Activated CD4-positive, alpha-beta memory T cell treated with anti-CD3 and anti-CD28 coated beads for 36 hours (primary cell): ENCODE measurements around the gene PACRG. TPM values are rescaled to one million over a fixed set of nuclear protein-coding genes. Genes with fewer than 3 reads are reported as not detected.

Experiments
- CTCF ChIA-PET: fragments of 350-600 bp; sonication (Branson Sonifier 250); formaldehyde crosslinking; loops from one replicate; lab custom pipeline; 2021; ENCODE audit warnings: antibody characterized with exemption, inconsistent platforms; lab: Charles Lee
- POLR2A ChIA-PET: fragments of 350-600 bp; sonication (Branson Sonifier 250); formaldehyde crosslinking; loops from one replicate; lab custom pipeline; 2021; ENCODE audit warnings: antibody characterized with exemption; lab: Charles Lee
- DNase-seq: peaks from one replicate; pipeline ENCODE4 v3.0.0-alpha.2; 2020
- H3K27ac Mint-ChIP-seq: one replicate; pipeline ENCODE4 v1.8.0; 2021; ENCODE audit warnings: mixed read lengths
- H3K27me3 Mint-ChIP-seq: one replicate; pipeline ENCODE4 v1.8.0; 2021; ENCODE audit warnings: mixed read lengths
- H3K36me3 Mint-ChIP-seq: one replicate; pipeline ENCODE4 v1.8.0; 2021; ENCODE audit warnings: mixed read lengths
- H3K4me1 Mint-ChIP-seq: one replicate; pipeline ENCODE4 v1.8.0; 2021; ENCODE audit warnings: low read depth, mixed read lengths
- H3K4me3 Mint-ChIP-seq: one replicate; pipeline ENCODE4 v1.8.0; 2021; ENCODE audit warnings: mild to moderate bottlenecking, mixed read lengths
- H3K9me3 Mint-ChIP-seq: one replicate; pipeline ENCODE4 v1.8.0; 2021; ENCODE audit warnings: mixed read lengths
- intact Hi-C: fragments of 100-400 bp; cut with micrococcal nuclease; formaldehyde crosslinking; loops from one replicate; pipeline ENCODE4 v1.15.1; 2023
- total RNA-seq, 2 experiments: library from RNA; stranded (reverse); gene quantifications; one replicate each; pipeline ENCODE4 v1.2.3, GENCODE V29; 2021

Gene PACRG
- total RNA-seq, 2 experiments from 2014 or later: not detected

DNA sequence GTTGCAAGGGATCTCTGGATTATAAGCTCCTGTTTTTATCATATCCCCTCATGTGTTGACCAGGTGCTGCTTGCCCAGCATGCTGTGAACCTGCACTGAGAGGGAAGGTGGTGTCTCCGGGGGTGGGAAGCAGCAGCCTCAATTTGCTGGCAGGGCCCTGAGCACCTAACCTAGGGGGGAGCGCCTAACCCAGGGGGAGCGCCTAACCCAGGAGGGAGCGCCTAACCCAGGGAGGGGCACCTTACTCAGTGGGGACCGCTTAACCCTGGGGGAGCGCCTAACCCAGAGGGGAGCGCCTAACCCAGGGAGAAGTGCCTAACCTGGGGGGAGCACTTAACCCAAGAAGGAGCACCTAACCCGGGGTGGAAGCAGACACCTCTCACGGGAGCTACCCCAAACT, 603.5 kb downstream of the PACRG start:
- ChIA-PET POLR2A (no interaction called here), CTCF (no interaction called here)
- DNase-seq: no peak

DNA sequence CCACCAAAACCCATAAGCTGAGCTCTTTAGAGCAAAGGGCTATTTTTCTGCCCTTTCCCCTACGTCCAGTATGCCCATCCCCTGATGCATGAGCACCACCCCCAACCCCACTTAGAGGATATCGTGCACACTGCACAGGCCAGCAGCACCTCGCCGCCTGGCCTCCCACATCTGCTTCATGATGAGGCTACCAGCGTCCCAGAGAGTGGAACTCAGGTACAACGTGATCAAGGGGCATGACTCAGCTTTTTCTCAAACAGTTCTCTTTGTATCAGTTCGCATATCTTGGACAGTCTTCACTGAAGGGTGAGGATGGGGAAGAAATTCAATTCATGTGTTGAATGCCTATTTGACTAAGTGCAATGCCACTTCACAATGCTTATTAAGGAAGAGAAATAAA, 604.8 kb downstream of the PACRG start:
- POLR2A ChIA-PET: no interaction called here
- Mint-ChIP-seq H3K9me3 (no peaks in the 10 kb centered on the region), H3K4me3 (no peak overlapping the region), H3K4me1 (no peaks in the 10 kb centered on the region), H3K27ac (no peak overlapping the region), H3K36me3 (no peaks in the 10 kb centered on the region), H3K27me3 (peaks cover 10% of the 10 kb centered on the region)
- no peak for DNase-seq
- intact Hi-C loops: no loop called here
- CTCF ChIA-PET: no interaction called here

More for the DNA sequence above, 603.5 kb downstream of the PACRG start:
- peaks cover 6% of the 10 kb centered on the region for H3K27me3 Mint-ChIP-seq
- intact Hi-C loops: no loop called here
- no peaks in the 10 kb centered on the region for H3K36me3 Mint-ChIP-seq
- H3K4me1 Mint-ChIP-seq: no peaks in the 10 kb centered on the region
- no peak overlapping the region for H3K27ac Mint-ChIP-seq
- no peak overlapping the region for H3K4me3 Mint-ChIP-seq
- peaks cover 4% of the 10 kb centered on the region for H3K9me3 Mint-ChIP-seq

DNA sequence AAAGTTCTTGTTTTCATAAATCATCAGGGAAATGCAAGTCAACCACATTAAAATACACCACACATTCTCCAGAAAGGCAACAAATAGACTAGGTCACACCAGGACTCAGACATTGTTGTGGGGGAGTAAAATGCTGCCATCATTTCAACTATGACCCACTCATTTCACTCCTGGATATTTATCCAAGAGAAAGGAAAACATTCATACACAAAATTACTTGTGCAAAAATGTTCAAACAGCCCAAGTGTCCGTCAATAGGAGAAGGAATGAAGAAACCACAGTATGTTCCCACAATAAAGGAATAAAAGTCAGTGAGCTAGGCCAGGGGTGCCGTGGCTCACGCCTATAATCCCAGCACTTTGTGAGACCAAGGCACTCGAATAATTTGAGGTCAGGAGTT, 605.3 kb downstream of the PACRG start:
- Mint-ChIP-seq H3K9me3 (no peaks in the 10 kb centered on the region), H3K27me3 (peaks cover 10% of the 10 kb centered on the region), H3K27ac (no peak overlapping the region), H3K4me1 (no peaks in the 10 kb centered on the region), H3K36me3 (no peaks in the 10 kb centered on the region), H3K4me3 (no peak overlapping the region)
- intact Hi-C loops: no loop called here
- ChIA-PET POLR2A (no interaction called here), CTCF (no interaction called here)
- DNase-seq: no peak

GRCh38 chr6:163333701-163334663, 606.2 kb downstream of the PACRG start:
- peaks cover 10% of the 10 kb centered on the region for H3K27me3 Mint-ChIP-seq
- intact Hi-C loops: no loop called here
- no peaks in the 10 kb centered on the region for H3K4me1 Mint-ChIP-seq
- no peaks in the 10 kb centered on the region for H3K36me3 Mint-ChIP-seq
- H3K4me3 Mint-ChIP-seq: no peak overlapping the region
- H3K27ac Mint-ChIP-seq: no peak overlapping the region
- no peaks in the 10 kb centered on the region for H3K9me3 Mint-ChIP-seq
- DNase-seq: no peak
- POLR2A ChIA-PET: no interaction called here
- CTCF ChIA-PET: no interaction called here

DNA sequence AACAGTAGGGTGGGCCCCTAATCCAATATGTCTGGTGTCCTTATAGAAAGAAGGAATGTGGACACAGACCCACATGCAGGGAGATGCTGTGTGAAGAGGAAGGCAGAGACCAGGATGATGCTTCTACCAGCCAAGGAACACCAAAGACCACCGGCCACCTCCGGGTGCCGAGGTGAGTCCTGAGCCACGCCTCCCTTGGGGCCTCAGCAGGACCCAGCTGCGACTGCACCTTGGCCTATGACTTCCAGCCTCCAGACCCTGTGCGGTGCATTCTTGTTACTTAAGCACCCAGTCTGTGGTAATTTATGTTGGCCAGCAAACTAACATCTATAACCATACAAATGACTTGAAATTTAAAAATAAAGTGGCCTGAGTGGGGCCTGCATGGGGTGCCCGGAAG, 607.3 kb downstream of the PACRG start:
- POLR2A ChIA-PET: no interaction called here
- no peaks in the 10 kb centered on the region for H3K4me1 Mint-ChIP-seq

DNA sequence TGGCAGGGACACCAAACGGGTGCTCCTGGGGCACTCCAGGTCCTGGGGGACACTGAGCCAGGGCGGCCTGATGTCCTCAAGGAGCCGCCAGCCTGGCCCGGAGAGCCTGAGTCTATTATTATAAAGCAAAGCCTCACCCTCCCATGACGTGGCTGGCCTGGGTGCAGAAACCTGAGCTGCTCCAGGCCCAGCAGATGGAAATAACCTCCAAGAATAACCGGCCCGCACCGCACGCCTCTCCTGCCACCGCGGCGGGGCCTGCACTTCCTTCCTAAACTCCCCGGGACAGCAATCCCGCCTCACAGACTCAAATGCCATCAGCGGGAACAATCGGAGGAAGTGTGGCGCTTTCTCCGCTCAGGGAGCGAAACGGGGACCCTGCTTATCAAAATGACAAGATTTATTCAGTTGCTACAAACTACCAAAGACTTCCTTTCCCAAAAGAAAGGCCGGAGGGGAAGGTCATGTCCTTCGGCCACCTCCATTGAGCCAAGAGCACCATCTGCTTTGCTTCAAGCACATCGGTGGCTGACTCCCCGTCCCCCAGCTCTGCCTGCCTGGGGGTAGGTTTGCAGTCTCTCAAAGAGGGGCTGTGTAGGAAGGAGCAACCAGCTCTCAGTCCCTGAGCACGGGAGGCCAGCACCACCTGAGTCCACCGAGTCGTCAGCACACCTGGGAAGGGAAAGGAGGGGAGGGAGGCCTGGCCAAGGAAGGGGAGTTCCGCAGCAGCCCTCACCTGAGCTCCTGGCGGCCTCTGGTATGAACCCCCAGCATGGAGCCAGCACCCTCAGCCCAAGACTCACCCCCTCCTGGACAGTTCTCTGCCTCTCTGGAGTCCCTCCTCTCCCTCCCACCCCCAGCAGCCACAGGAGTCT, 608.1 kb downstream of the PACRG start:
- no peak for DNase-seq
- peaks cover 10% of the 10 kb centered on the region for H3K27me3 Mint-ChIP-seq
- ChIA-PET POLR2A (no interaction called here), CTCF (no interaction called here)
- no peaks in the 10 kb centered on the region for H3K36me3 Mint-ChIP-seq
- H3K4me1 Mint-ChIP-seq: no peaks in the 10 kb centered on the region
- no peak overlapping the region for H3K27ac Mint-ChIP-seq
- intact Hi-C loops: no loop called here
- H3K9me3 Mint-ChIP-seq: no peaks in the 10 kb centered on the region
- H3K4me3 Mint-ChIP-seq: no peak overlapping the region

More for the DNA sequence above, 607.3 kb downstream of the PACRG start:
- H3K27me3 Mint-ChIP-seq: peaks cover 10% of the 10 kb centered on the region
- H3K4me3 Mint-ChIP-seq: no peak overlapping the region
- H3K27ac Mint-ChIP-seq: no peak overlapping the region
- CTCF ChIA-PET: no interaction called here
- no peak for DNase-seq
- H3K36me3 Mint-ChIP-seq: no peaks in the 10 kb centered on the region
- no peaks in the 10 kb centered on the region for H3K9me3 Mint-ChIP-seq
- intact Hi-C loops: no loop called here

GRCh38 chr6:163336961-163337360, 609.2 kb downstream of the PACRG start:
- Mint-ChIP-seq H3K27me3 (peaks cover 10% of the 10 kb centered on the region), H3K4me1 (no peaks in the 10 kb centered on the region), H3K36me3 (no peaks in the 10 kb centered on the region), H3K9me3 (no peaks in the 10 kb centered on the region), H3K4me3 (no peak overlapping the region), H3K27ac (no peak overlapping the region)
- intact Hi-C loops: no loop called here
- no peak for DNase-seq
- ChIA-PET CTCF (no interaction called here), POLR2A (no interaction called here)

DNA sequence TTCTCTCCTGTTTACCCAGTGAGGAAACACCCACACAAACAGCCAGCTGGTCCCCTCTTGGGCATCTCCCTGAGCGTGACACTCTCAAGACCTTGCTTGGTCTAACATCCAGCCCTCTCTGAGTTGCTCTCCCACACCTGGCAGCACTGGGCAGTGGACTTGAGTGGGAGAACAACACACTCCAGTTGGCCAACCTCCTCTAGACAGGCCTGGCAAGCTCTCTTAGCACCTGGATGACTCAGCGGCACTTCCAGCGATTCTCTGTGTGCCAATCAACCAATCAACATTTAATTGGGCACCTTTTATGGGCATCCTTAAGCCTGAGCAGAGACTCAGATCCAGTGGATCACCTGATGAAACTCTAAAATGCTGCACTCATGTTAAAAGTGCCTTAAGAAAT, 610.2 kb downstream of the PACRG start:
- no peak for DNase-seq
- no peaks in the 10 kb centered on the region for H3K36me3 Mint-ChIP-seq
- no peak overlapping the region for H3K27ac Mint-ChIP-seq
- H3K27me3 Mint-ChIP-seq: peaks cover 7% of the 10 kb centered on the region
- H3K4me3 Mint-ChIP-seq: no peak overlapping the region
- intact Hi-C loops: no loop called here
- H3K4me1 Mint-ChIP-seq: no peaks in the 10 kb centered on the region
- CTCF ChIA-PET: no interaction called here
- no peaks in the 10 kb centered on the region for H3K9me3 Mint-ChIP-seq
- POLR2A ChIA-PET: no interaction called here

GRCh38 chr6:163338671-163339405, 611.1 kb downstream of the PACRG start:
- Mint-ChIP-seq H3K4me3 (no peak overlapping the region), H3K4me1 (no peaks in the 10 kb centered on the region), H3K27ac (no peak overlapping the region), H3K36me3 (no peaks in the 10 kb centered on the region), H3K9me3 (no peaks in the 10 kb centered on the region), H3K27me3 (peaks cover 7% of the 10 kb centered on the region)
- CTCF ChIA-PET: no interaction called here
- no peak for DNase-seq
- POLR2A ChIA-PET: no interaction called here
- intact Hi-C loops: no loop called here

GRCh38 chr6:163339466-163339865, 611.7 kb downstream of the PACRG start:
- Mint-ChIP-seq H3K4me3 (no peak overlapping the region), H3K27me3 (peaks cover 7% of the 10 kb centered on the region), H3K9me3 (no peaks in the 10 kb centered on the region), H3K36me3 (no peaks in the 10 kb centered on the region), H3K27ac (no peak overlapping the region), H3K4me1 (no peaks in the 10 kb centered on the region)
- ChIA-PET CTCF (interaction anchor here (0.6 to 0.9 kb wide), 2 partner anchors 150 to 640 kb away, joined by 4 read pairs; no protein-coding TSS in a partner anchor), POLR2A (no interaction called here)
- intact Hi-C loops: no loop called here
- no peak for DNase-seq

DNA sequence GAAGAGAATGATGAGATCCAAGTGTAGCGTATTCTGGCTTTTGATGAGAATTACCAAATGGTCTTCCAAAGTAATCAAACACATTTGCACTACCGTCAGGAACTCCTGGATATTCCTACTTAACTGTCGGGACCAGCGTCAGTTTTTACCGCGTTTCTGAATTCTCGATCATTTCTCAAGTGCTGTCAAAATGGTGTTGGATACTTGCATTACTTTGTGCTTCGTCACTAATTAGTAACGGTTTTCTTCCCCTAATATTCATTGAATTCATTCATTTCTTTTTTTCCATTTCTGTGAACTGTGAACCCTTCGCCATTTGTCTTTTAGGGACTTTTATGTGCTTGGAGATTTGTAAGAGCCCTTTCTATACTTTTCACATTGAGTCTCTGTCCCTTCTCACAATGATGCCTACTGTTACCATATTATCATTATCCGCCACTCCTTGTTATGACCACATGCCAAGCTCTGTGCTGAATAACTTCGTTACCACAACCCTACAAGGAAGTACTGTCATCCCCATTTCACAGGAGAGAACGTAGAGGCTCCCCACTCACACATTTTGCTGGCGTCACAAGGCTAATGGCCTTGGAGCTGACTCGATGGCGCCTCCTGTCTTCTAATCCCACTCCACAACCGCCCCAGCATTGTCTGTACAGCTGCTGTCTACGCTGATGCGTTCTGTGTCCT, 612.6 kb downstream of the PACRG start:
- POLR2A ChIA-PET: no interaction called here
- Mint-ChIP-seq H3K27me3 (peaks cover 7% of the 10 kb centered on the region), H3K27ac (no peak overlapping the region), H3K4me1 (no peaks in the 10 kb centered on the region), H3K9me3 (no peaks in the 10 kb centered on the region), H3K36me3 (no peaks in the 10 kb centered on the region), H3K4me3 (no peak overlapping the region)
- intact Hi-C loops: loop anchor here (2.0 kb wide), 1 partner anchor 16 kb away; no protein-coding TSS in a partner anchor
- no peak for DNase-seq
- CTCF ChIA-PET: interaction anchor here (0.9 kb wide), 1 partner anchor 151 kb away, joined by 4 read pairs; no protein-coding TSS in a partner anchor
